ENCODE measurements around the gene DNAAF8. TPM values are rescaled to one million over a fixed set of nuclear protein-coding genes. Genes with fewer than 3 reads are reported as not detected.

DNAAF8 gene
- total RNA-seq, 1 experiment from 2014 or later, result 2.4 TPM

GRCh38 chr16:4795828-4796572, 61.7 kb downstream of the DNAAF8 start:
- Histone ChIP-seq H3K36me3 (ENCODE audit: low read depth) (no peaks in the 10 kb centered on the region; the same call in 1 of the 2 replicates), H4K20me1 (ENCODE audit: insufficient read depth) (no peaks in the 10 kb centered on the region), H3K27ac (peak overlapping the region; percentile 56), H3K9me2 (ENCODE audit: insufficient read depth) (no peaks in the 10 kb centered on the region), H3F3A (ENCODE audit: insufficient read depth, low read depth) (peaks cover 16% of the 10 kb centered on the region; the same call in 1 of the 2 replicates), H3K4me3 (peak overlapping the region; percentile 91), H3K79me2 (ENCODE audit: low read depth) (peaks cover 25% of the 10 kb centered on the region), H3K27me3 (ENCODE audit: insufficient read depth, low read depth) (no peaks in the 10 kb centered on the region), H3K9me3 (ENCODE audit: insufficient read depth, low read depth) (no peaks in the 10 kb centered on the region), H3K4me2 (peak overlapping the region; percentile 96), H3K4me1 (replicated peaks; ENCODE audit: insufficient read depth) (peaks cover 19% of the 10 kb centered on the region), H2AFZ (peak overlapping the region; percentile 82)
- no peak for TF ChIP-seq EZH2 (IDR thresholded peaks at IDR 0.05; ENCODE audit: low read depth)
- no peak for TF ChIP-seq CTCF (conservative IDR thresholded peaks at IDR 0.05)
- intact Hi-C loops (cut with micrococcal nuclease; ENCODE audit: unreplicated experiment), result loop anchor here (1.0 kb wide), 1 partner anchor 28 kb away; no protein-coding TSS in a partner anchor
- BruUV-seq (replicated peaks), result TSS peak; percentile 58
- DNase-seq, result peak in 1 of 2 experiments; percentile 32
- ChIA-PET POLR2A (ENCODE audit: unreplicated experiment) (interaction anchor here (0.6 to 0.7 kb wide), 3 partner anchors 24 to 290 kb away, joined by 3 to 11 read pairs (median 3); no protein-coding TSS in a partner anchor), CTCF (no interaction called here)

- no peak for DNase-seq
- Histone ChIP-seq H3K4me1 (replicated peaks; ENCODE audit: insufficient read depth) (peaks cover 27% of the 10 kb centered on the region), H2AFZ (no peak overlapping the region), H4K20me1 (ENCODE audit: insufficient read depth) (no peaks in the 10 kb centered on the region), H3K27ac (no peak overlapping the region), H3K36me3 (ENCODE audit: low read depth) (no peaks in the 10 kb centered on the region; the same call in 1 of the 2 replicates), H3K4me2 (peak overlapping the region; percentile 96; the same call in 1 of the 2 replicates), H3K4me3 (no peak overlapping the region; the same call in 1 of the 2 replicates), H3K27me3 (ENCODE audit: insufficient read depth, low read depth) (no peaks in the 10 kb centered on the region), H3K9me3 (ENCODE audit: insufficient read depth, low read depth) (no peaks in the 10 kb centered on the region), H3K9me2 (ENCODE audit: insufficient read depth) (no peaks in the 10 kb centered on the region), H3F3A (ENCODE audit: insufficient read depth, low read depth) (peaks cover 23% of the 10 kb centered on the region), H3K79me2 (ENCODE audit: low read depth) (peaks cover 25% of the 10 kb centered on the region)
- POLR2A ChIA-PET (ENCODE audit: unreplicated experiment), result no interaction called here
- TF ChIP-seq CTCF (conservative IDR thresholded peaks at IDR 0.05) (no peak), EZH2 (IDR thresholded peaks at IDR 0.05; ENCODE audit: low read depth) (no peak)
- CTCF ChIA-PET, result no interaction called here
- no TSS peak for BruUV-seq (replicated peaks)
- intact Hi-C loops (cut with micrococcal nuclease; ENCODE audit: unreplicated experiment), result no loop called here
These were observed 62.9 kb downstream of the DNAAF8 start for GRCh38 chr16:4796982-4797804.

GRCh38 chr16:4797805-4798252, 63.5 kb downstream of the DNAAF8 start:
- Histone ChIP-seq H3K4me3 (no peak overlapping the region), H2AFZ (no peak overlapping the region), H3K79me2 (ENCODE audit: low read depth) (peaks cover 25% of the 10 kb centered on the region), H3K9me2 (ENCODE audit: insufficient read depth) (no peaks in the 10 kb centered on the region), H3K36me3 (ENCODE audit: low read depth) (no peaks in the 10 kb centered on the region; the same call in 1 of the 2 replicates), H4K20me1 (ENCODE audit: insufficient read depth) (no peaks in the 10 kb centered on the region), H3K4me1 (replicated peaks; ENCODE audit: insufficient read depth) (peaks cover 27% of the 10 kb centered on the region), H3K27me3 (ENCODE audit: insufficient read depth, low read depth) (no peaks in the 10 kb centered on the region), H3K27ac (no peak overlapping the region), H3K4me2 (no peak overlapping the region), H3F3A (ENCODE audit: insufficient read depth, low read depth) (peaks cover 23% of the 10 kb centered on the region), H3K9me3 (ENCODE audit: insufficient read depth, low read depth) (no peaks in the 10 kb centered on the region)
- intact Hi-C loops (cut with micrococcal nuclease; ENCODE audit: unreplicated experiment), result no loop called here
- POLR2A ChIA-PET (ENCODE audit: unreplicated experiment), result no interaction called here
- CTCF ChIA-PET, result no interaction called here
- no TSS peak for BruUV-seq (replicated peaks)
- no peak for DNase-seq
- TF ChIP-seq EZH2 (IDR thresholded peaks at IDR 0.05; ENCODE audit: low read depth) (no peak), CTCF (conservative IDR thresholded peaks at IDR 0.05) (no peak)

Measured in PC-9 (cell line).